Measurements from ENCODE around the gene DTNA.
"Not testable (repeated sequence)": the region's sequence is repeated elsewhere in the genome, so short reads cannot be mapped to it uniquely, and the experiment has no call there.

DTNA gene

DNA sequence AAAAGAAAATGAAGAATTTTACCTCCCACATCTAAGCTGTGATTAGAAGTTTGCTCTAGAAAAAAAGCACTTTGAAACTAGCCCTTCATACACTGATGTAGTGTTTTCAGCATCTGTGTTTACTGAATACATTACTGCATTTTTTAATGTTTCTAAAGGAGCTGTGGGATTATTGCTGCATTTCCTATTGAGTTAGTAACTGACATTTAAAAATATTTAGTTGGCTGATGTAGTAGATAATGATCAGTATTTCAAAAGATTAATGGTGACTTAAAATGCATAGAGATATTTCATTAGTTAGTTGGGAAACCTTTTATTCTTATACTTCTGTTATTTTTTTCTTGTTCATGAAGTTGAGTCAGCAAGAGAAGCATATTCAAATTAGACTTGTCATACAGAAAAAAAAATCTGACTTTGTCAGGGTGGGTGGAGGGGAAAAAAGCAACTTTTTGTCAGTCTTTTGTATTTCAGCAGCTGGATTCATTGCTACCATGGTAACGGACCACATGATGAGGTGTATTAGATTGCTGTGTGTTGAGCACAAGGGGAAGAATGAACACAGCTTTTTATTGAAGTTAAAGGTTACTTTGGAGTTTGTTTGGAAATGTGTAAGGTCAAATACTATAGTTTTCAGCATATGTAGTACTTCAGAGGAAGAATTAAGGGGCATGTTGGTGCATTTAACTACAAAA is at the start of gene DTNA:
DTNA (plus strand) TSS at position 549 of the 692 bp plus-strand sequence. CDS start 45,679 bp downstream, outside the sequence.
- DNase-seq: no peak

- no peak for DNase-seq
Measured at GRCh38 chr18:34660572-34660971, 49.5 kb upstream of the DTNA start.

DNA sequence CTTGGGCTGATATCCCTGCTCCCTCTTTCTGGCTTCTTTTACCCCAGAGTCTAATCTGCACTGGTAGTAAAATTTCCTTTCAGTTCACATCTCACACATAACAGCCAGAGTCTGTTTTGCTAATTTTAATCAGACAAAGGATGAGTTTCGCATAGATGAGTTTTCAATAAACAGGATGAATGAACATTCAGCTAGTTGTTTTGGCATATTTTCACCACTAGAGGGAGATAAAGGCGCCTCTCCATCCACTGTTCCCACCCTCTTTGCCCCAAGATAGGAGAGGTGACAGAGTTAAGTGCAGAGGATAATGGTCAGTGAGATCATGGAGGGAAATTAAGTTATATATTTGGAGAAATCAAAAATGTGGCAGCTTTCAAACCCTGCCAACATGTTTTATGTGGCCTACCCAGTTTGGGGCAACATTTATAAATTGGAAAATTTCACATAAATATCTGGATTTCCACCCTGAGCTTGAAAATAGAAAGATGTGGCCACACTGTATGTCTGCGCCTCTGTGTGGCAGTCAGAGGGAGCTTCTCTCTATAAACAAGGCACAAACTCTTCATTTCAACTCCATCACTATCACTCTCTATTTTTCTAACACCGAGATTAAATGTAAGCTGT is 48.5 kb upstream of the DTNA start:
- no peak for DNase-seq

GRCh38 chr18:34676816-34677574 is 33.1 kb upstream of the DTNA start:
- DNase-seq: no peak

- DNase-seq: not testable (repeated sequence)
Measured at GRCh38 chr18:34689750-34690149, 20.3 kb upstream of the DTNA start.

GRCh38 chr18:34691614-34692013 is 18.5 kb upstream of the DTNA start:
- DNase-seq: no peak

DNA sequence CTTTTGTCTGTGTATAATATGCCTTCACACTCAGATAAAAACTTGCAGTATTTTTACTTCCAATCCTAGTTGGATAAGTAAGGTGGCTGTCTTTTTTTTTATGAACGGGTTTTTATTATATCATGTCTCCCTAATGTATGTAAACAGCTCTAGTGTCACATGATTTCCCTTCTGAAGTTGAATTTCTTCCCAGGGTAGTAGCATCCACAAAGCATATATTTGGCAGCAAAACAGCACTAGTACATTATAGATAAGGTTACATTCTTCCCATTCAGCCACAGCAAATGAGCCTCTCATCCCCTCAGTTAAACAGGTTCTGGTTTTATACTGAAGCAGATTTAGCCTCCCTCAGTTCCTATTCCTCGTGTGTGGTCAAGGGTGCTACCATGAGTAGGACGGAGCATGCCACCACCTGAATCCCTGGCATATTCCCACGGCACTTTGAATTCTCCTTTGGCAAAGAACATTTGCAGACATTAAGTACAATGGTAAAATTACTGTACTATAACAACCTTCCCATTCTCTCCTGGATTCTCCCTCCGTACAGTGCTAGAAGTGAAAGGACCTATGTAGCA is 15.4 kb upstream of the DTNA start:
- no peak for DNase-seq

DNA sequence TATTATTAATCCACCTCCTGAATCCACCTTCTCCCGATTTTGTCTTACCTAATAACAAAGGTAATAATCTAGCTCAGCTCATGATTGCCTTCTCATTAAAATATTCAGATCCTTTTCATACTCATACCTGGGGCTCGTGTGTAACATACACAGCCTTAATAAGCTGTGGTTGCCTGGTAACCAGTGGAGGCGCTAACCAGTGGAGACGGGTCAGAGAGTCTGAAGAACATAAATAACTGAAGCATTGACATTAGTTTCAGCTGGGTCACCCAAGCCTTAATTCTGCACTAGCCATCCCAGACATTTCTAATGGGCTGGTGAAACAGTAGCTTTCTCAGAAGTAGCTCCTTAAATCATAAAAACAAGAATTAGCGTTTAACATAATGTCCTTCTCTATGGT is 14.8 kb upstream of the DTNA start:
- DNase-seq: no peak

- DNase-seq: no peak
Measured at GRCh38 chr18:34696671-34697070, 13.4 kb upstream of the DTNA start.

GRCh38 chr18:34697233-34697632 is 12.9 kb upstream of the DTNA start:
- no peak for DNase-seq

DNA sequence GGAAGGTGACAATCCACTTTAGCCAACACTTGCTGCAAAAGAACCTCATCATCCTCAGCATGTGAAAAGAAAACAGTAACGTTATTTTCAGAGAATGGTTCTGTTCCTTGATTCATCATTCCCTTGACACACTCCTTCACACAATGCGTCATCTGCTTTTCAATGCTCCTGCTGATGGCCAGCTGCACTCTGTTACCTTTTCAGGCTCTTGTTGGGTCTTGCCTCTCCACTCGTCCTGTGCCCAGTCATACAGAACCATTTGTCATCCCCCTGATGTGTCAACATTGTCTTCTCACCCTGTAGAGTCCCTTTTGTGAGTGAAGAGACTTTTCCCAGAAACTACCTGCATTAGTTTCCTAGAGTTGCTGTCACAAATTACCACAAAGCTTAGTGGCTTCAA is 12.2 kb upstream of the DTNA start:
- DNase-seq: no peak

- no peak for DNase-seq
Measured at GRCh38 chr18:34701911-34702310, 8.2 kb upstream of the DTNA start.

DNA sequence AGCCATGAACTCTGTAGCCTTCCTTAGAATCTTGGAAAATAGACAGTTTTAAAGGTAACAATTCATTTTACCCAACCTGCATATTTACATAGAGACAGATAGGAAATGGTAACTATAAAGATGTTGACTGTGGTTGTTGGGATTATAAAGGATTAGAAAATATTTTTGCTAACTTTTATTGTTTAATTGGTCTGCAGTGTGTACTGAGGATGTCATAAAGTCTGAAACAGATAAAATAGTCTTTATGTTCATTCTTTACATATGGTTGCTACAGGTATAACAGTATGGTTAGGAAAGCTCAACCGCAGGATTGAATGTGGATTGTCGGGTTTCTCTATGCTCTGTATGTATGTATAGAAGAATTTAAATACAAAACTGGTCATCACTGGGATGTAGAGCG is 7.3 kb upstream of the DTNA start:
- DNase-seq: no peak

GRCh38 chr18:34704074-34704473 is 6.0 kb upstream of the DTNA start:
- DNase-seq: no peak

- DNase-seq: no peak
Measured at GRCh38 chr18:34704823-34705222, 5.3 kb upstream of the DTNA start.

DNA sequence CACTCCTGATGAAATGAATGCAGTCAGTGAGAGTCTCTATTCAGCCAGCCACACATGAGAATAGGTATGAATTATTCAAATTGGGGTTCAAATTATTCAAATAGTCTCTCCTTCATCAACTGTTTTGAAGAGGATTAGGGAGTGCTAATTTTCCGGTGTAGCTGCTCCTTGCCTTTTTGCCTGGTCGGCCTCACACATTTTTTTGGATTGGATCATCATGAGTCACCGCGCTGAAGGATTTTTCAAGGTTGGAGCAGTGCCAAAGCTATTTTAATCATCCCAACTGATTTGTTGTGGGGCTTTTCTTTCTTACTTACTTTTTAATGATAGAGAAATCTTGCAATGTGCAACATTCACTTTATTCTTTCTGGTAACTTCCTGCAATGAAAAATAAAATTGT is 2.4 kb upstream of the DTNA start:
- DNase-seq: peak; percentile 63

DNA sequence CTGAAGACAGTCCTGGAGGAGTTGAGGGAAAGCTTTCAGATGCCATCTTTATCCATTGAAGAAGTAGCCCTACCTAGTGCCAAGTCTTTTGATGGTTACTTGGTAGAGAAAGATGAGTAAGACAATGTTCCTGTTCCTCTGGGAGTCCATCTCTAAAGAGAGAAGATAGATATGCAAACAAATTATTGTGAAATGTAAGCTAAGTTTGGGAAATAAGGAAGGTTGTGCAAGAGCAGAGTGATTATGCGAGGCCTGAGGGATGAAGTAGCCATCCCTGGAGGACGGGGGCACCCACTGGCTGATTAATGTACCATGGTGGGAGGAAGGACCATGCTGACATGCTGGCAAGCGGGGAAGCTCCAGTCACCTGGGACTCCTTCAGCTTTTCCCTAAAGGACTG is 994 bp upstream of the DTNA start:
- no peak for DNase-seq

GRCh38 chr18:34710458-34710914 is 388 bp downstream of the DTNA start:
- DNase-seq: no peak

GRCh38 chr18:34710934-34711333 is 836 bp downstream of the DTNA start:
- DNase-seq: no peak

DNA sequence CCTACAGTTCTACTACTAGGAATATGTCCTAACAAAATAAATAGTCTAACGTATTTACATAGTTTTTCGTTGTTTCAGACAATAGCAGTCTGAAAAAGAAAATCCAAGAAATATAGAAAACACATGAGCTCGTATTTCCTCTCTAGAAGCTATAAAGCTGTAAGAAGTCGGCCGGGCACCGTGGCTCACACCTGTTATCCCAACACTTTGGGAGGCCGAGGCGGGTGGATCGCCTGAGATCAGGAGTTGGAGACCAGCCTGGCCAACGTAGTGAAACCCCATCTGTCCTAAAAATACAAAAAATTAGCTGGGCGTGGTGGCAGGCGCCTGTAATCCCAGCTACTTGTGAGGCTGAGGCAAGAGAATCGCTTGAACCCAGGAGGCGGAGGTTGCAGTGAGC is 6.0 kb downstream of the DTNA start:
- DNase-seq: not testable (repeated sequence)

DNA sequence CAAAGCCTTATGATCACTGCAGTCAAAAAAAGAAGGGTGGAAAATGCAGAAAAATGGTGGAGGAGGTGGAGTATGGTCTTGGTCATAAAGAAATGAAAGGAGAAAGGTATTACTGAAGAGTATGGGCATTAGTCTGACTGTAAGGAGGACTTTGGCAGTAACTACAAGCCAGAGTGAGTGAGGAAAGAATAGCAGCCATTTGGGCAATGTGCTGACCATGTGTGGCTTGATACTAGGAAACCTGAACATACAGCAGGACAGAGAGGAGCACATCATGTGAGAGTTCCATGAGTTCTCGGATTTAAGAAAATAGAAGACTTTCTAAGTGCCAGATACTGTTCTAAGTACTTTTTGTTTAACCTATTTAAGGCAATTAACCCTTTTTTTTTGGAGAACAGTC is 8.5 kb downstream of the DTNA start:
- DNase-seq: no peak

- no peak for DNase-seq
Measured at GRCh38 chr18:34720220-34720619, 10.1 kb downstream of the DTNA start.

DNA sequence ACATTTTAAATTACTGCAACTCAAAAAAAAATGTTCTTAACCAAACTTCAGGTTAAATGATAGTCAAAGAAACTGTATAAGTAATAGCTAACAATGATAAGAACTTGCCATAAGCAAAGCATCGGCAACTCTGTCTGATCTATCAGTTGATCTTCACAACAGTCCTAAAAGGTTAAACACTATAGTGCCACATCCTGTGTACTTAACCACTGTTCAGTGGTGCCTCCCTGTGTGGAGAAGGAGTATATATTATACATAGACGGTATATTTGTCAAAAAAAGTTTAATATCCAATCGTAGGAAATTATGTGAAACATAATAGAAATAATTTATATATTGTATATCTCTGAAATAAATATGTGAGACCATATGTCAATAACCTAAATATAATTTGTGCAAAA is 13.0 kb downstream of the DTNA start:
- no peak for DNase-seq

DNA sequence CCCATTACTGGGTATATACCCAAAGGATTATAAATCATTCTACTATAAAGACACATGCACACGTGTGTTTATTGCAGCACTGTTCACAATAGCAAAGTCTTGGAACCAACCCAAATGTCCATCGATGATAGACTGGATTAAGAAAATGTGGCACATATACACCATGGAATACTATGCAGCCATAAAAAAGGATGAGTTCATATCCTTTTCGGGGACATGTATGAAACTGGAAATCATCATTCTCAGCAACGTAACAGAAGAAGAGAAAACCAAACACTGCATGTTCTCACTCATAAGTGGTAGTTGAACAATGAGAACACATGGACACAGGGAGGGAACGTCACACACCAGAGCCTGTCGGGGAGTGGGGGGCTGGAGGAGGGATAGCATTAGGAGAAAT is 15.6 kb downstream of the DTNA start:
- not testable (repeated sequence) for DNase-seq
